ENCODE measurements around the gene RIMBP2. TPM values are rescaled to one million over a fixed set of nuclear protein-coding genes. Genes with fewer than 3 reads are reported as not detected.

RIMBP2 gene
- total RNA-seq, 1 experiment from 2014 or later = 0.95 TPM

- H3K9me3 ChIP-seq (ENCODE audit: low read depth, low read length, poor library complexity, severe bottlenecking) = no peaks in the 10 kb centered on the region
- H3K36me3 ChIP-seq (ENCODE audit: insufficient read depth, low read length, poor library complexity, severe bottlenecking) = no peaks in the 10 kb centered on the region
- no peak for DNase-seq (ENCODE audit: low spot score)
- POLR2A ChIA-PET (ENCODE audit: low non-redundant PET) = no interaction called here
- H3K27me3 ChIP-seq (replicated peaks; ENCODE audit: insufficient read depth, low read depth, low read length, poor library complexity) = no peaks in the 10 kb centered on the region
- no peak overlapping the region for H3K27ac ChIP-seq (ENCODE audit: low read depth, low read length, poor library complexity, severe bottlenecking)
- no peak overlapping the region for H3K4me3 ChIP-seq (ENCODE audit: low read depth, low read length, poor library complexity, severe bottlenecking)
- H3K4me1 ChIP-seq (ENCODE audit: insufficient read depth, low read length, poor library complexity, severe bottlenecking) = no peaks in the 10 kb centered on the region
- CTCF ChIA-PET = no interaction called here
- TF ChIP-seq EZH2 (IDR thresholded peaks at IDR 0.05; ENCODE audit: borderline replicate concordance, low read depth, low read length, poor library complexity, severe bottlenecking) (no peak), CTCF (conservative IDR thresholded peaks at IDR 0.05; ENCODE audit: low read depth, low read length) (no peak)
- no TSS peak for BruUV-seq (replicated peaks)
- intact Hi-C loops (cut with micrococcal nuclease; ENCODE audit: unreplicated experiment) = no loop called here
Observed at GRCh38 chr12:130621696-130622298, 94.3 kb downstream of the RIMBP2 start.

- CTCF ChIA-PET = no interaction called here
- POLR2A ChIA-PET (ENCODE audit: low non-redundant PET) = no interaction called here
- intact Hi-C loops (cut with micrococcal nuclease; ENCODE audit: unreplicated experiment) = no loop called here
- no peak for DNase-seq (ENCODE audit: low spot score)
- H3K36me3 ChIP-seq (ENCODE audit: insufficient read depth, low read length, poor library complexity, severe bottlenecking) = no peaks in the 10 kb centered on the region
- no peaks in the 10 kb centered on the region for H3K4me1 ChIP-seq (ENCODE audit: insufficient read depth, low read length, poor library complexity, severe bottlenecking)
- no peaks in the 10 kb centered on the region for H3K9me3 ChIP-seq (ENCODE audit: low read depth, low read length, poor library complexity, severe bottlenecking)
- no TSS peak for BruUV-seq (replicated peaks)
- H3K27ac ChIP-seq (ENCODE audit: low read depth, low read length, poor library complexity, severe bottlenecking) = no peak overlapping the region
- H3K27me3 ChIP-seq (replicated peaks; ENCODE audit: insufficient read depth, low read depth, low read length, poor library complexity) = no peaks in the 10 kb centered on the region
- no peak overlapping the region for H3K4me3 ChIP-seq (ENCODE audit: low read depth, low read length, poor library complexity, severe bottlenecking)
- TF ChIP-seq CTCF (conservative IDR thresholded peaks at IDR 0.05; ENCODE audit: low read depth, low read length) (no peak), EZH2 (IDR thresholded peaks at IDR 0.05; ENCODE audit: borderline replicate concordance, low read depth, low read length, poor library complexity, severe bottlenecking) (no peak)
Observed at GRCh38 chr12:130620756-130621155, 95.3 kb downstream of the RIMBP2 start.

GRCh38 chr12:130620281-130620680 is 95.8 kb downstream of the RIMBP2 start:
- no TSS peak for BruUV-seq (replicated peaks)
- POLR2A ChIA-PET (ENCODE audit: low non-redundant PET) = no interaction called here
- Histone ChIP-seq H3K27me3 (replicated peaks; ENCODE audit: insufficient read depth, low read depth, low read length, poor library complexity) (no peaks in the 10 kb centered on the region), H3K4me3 (ENCODE audit: low read depth, low read length, poor library complexity, severe bottlenecking) (no peak overlapping the region), H3K27ac (ENCODE audit: low read depth, low read length, poor library complexity, severe bottlenecking) (no peak overlapping the region), H3K9me3 (ENCODE audit: low read depth, low read length, poor library complexity, severe bottlenecking) (no peaks in the 10 kb centered on the region), H3K4me1 (ENCODE audit: insufficient read depth, low read length, poor library complexity, severe bottlenecking) (no peaks in the 10 kb centered on the region), H3K36me3 (ENCODE audit: insufficient read depth, low read length, poor library complexity, severe bottlenecking) (no peaks in the 10 kb centered on the region)
- intact Hi-C loops (cut with micrococcal nuclease; ENCODE audit: unreplicated experiment) = no loop called here
- no peak for TF ChIP-seq EZH2 (IDR thresholded peaks at IDR 0.05; ENCODE audit: borderline replicate concordance, low read depth, low read length, poor library complexity, severe bottlenecking)
- no peak for TF ChIP-seq CTCF (conservative IDR thresholded peaks at IDR 0.05; ENCODE audit: low read depth, low read length)
- no peak for DNase-seq (ENCODE audit: low spot score)
- CTCF ChIA-PET = no interaction called here
